SU-DHL-6 (cell line): ENCODE results near the gene TBL3.

Experiments
- H2AFZ ChIP-seq: fragments of 200-600 bp; sonication (generic); 2 replicates; pipeline ENCODE4 v1.6.1; 2014; ENCODE audit warnings: low read depth, mild to moderate bottlenecking, moderate library complexity, mixed read lengths, antibody characterized with exemption, low read length; ENCODE audit not compliant: severe bottlenecking
- H3F3A ChIP-seq: fragments of 200-600 bp; shearing (Covaris generic); 2 replicates; pipeline ENCODE4 v1.6.0; 2016; ENCODE audit warnings: antibody characterized with exemption, mild to moderate bottlenecking; ENCODE audit not compliant: insufficient read depth
- H3K27ac ChIP-seq: fragments of 200-600 bp; sonication (generic); 2 replicates; pipeline ENCODE4 v1.5.1; 2016; ENCODE audit warnings: low read depth, mild to moderate bottlenecking, low read length, moderate library complexity, mixed read lengths
- H3K27me3 ChIP-seq: fragments of 200-600 bp; sonication (generic), shearing (Covaris generic); 2 replicates; pipeline ENCODE4 v1.6.0; 2014; ENCODE audit warnings: mild to moderate bottlenecking, low read length
- H3K36me3 ChIP-seq: fragments of 200-600 bp; sonication (generic); 2 replicates; pipeline ENCODE4 v1.6.1; 2014; ENCODE audit warnings: mild to moderate bottlenecking, low read length, mixed read lengths
- H3K4me2 ChIP-seq: fragments of 300-600, 200-600 bp; shearing (Covaris generic), sonication (generic); 2 replicates; pipeline ENCODE4 v1.6.0; 2014; ENCODE audit warnings: low read length, low read depth, mild to moderate bottlenecking; ENCODE audit not compliant: poor library complexity, severe bottlenecking
- H3K4me3 ChIP-seq: fragments of 200-600 bp; sonication (generic); 2 replicates; pipeline ENCODE4 v1.5.1; 2014; ENCODE audit warnings: antibody characterized with exemption, low read length, mild to moderate bottlenecking, mixed read lengths; ENCODE audit not compliant: insufficient read depth, poor library complexity, severe bottlenecking
- H3K79me2 ChIP-seq: fragments of 200-600 bp; sonication (generic); 2 replicates; pipeline ENCODE4 v1.6.1; 2014; ENCODE audit warnings: mild to moderate bottlenecking, low read length, moderate library complexity; ENCODE audit not compliant: insufficient read depth
- H3K9ac ChIP-seq: fragments of 200-600 bp; sonication (generic); 2 replicates; pipeline ENCODE4 v1.7.0; 2014; ENCODE audit warnings: mild to moderate bottlenecking, low read length
- H3K9me2 ChIP-seq: fragments of 200-600 bp; sonication (generic); replicated peaks from 2 replicates; pipeline ENCODE4 v1.6.1; 2014; ENCODE audit warnings: low read length; ENCODE audit not compliant: insufficient read depth
- H3K9me3 ChIP-seq: fragments of 200-600 bp; sonication (generic); 2 replicates; pipeline ENCODE4 v1.6.1; 2014; ENCODE audit warnings: low read length, mixed read lengths; ENCODE audit not compliant: insufficient read depth
- H4K20me1 ChIP-seq: fragments of 200-600 bp; sonication (generic); 2 replicates; pipeline ENCODE4 v1.6.1; 2014; ENCODE audit warnings: low read depth, mild to moderate bottlenecking, antibody characterized with exemption, low read length, moderate library complexity, mixed read lengths
- CTCF ChIP-seq: fragments of 200-600 bp; sonication (generic); IDR thresholded peaks from one replicate; pipeline ENCODE4 v1.5.1; 2017; ENCODE audit warnings: antibody characterized with exemption, mild to moderate bottlenecking, low read length, moderate library complexity; ENCODE audit not compliant: insufficient read depth, poor library complexity, severe bottlenecking
- EZH2phosphoT487 ChIP-seq: fragments of 200-600 bp; sonication (generic), shearing (Covaris generic); conservative IDR thresholded peaks from 2 replicates; pipeline ENCODE4 v1.6.1; 2018; ENCODE audit warnings: mild to moderate bottlenecking, antibody characterized with exemption, low read length, moderate library complexity, mixed read lengths

The TBL3 gene

GRCh38 chr16:2028146-2028545 is 56.3 kb downstream of the TBL3 start:
- no peak overlapping the region for H3K4me2 ChIP-seq
- H3K9ac ChIP-seq, result no peak overlapping the region
- H3K4me3 ChIP-seq, result no peak overlapping the region

DNA sequence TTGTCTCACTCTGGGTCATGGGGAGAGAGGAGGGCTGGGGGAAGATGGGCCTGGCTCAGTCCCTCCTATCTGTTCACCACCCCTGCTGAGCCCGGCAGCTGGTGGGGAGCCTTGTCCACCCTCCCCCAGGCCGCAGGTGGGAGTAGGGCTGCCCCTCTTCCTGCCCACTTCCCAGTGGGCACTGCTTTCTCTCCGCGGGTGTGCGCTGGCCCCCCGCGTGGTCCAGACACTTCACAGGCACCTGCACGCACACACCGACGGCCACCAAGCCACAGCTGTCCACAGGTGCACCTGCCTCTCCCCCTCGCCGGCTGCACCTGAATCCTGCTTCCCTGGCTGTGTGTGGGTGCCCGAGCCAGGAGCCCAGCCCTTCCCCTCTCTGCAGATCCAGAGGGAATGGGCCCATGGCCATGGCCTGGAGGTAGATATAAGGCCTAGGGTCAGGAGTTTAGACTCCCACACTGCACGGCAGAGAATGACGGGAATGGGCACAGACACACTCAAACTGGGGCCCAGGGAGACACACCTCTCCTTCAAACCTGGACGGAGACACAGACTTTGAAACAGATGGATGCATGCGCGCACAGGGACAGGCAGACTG is 56.9 kb downstream of the TBL3 start:
- Histone ChIP-seq H3K4me3 (no peak overlapping the region), H3K9ac (no peak overlapping the region), H3K9me3 (no peaks in the 10 kb centered on the region), H3K27me3 (no peaks in the 10 kb centered on the region), H3K27ac (no peak overlapping the region), H3K36me3 (no peaks in the 10 kb centered on the region), H4K20me1 (no peaks in the 10 kb centered on the region), H2AFZ (no peak overlapping the region), H3K79me2 (no peaks in the 10 kb centered on the region), H3K9me2 (no peaks in the 10 kb centered on the region), H3K4me2 (no peak overlapping the region), H3F3A (no peaks in the 10 kb centered on the region)
- TF ChIP-seq CTCF, result no peak
- TF ChIP-seq EZH2phosphoT487, result no peak

More at GRCh38 chr16:2028146-2028545, 56.3 kb downstream of the TBL3 start:
- Histone ChIP-seq H3K9me2 (no peaks in the 10 kb centered on the region), H4K20me1 (no peaks in the 10 kb centered on the region), H2AFZ (no peak overlapping the region), H3K9me3 (no peaks in the 10 kb centered on the region), H3K27me3 (no peaks in the 10 kb centered on the region), H3F3A (no peaks in the 10 kb centered on the region), H3K36me3 (no peaks in the 10 kb centered on the region), H3K79me2 (no peaks in the 10 kb centered on the region), H3K27ac (no peak overlapping the region)
- no peak for TF ChIP-seq EZH2phosphoT487

DNA sequence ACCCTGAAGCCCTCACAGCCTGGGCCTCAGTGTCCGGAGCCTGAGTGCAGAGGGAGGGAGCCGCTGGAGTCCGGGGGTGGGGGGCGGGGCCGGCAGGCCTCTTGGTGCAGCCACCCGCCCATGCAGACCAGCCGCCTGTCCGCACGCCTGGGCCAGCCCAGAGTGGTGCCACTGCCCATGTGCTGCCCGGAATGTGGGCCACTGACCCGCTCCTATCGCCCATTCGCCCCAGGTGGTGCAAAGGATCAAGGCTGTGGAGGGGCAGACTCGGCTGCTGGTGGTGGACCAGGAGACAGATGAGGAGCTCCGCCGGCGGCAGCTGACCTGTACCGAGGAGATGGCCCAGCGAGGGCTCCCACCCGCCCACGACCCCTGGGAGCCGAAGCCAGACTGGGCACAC is 57.5 kb downstream of the TBL3 start:
- no peaks in the 10 kb centered on the region for H3F3A ChIP-seq
- TF ChIP-seq CTCF (no peak), EZH2phosphoT487 (no peak)
- H2AFZ ChIP-seq, result no peak overlapping the region
- H3K36me3 ChIP-seq, result no peaks in the 10 kb centered on the region
- H3K9me3 ChIP-seq, result no peaks in the 10 kb centered on the region
- H3K4me3 ChIP-seq, result no peak overlapping the region
- H3K4me2 ChIP-seq, result no peak overlapping the region
- H3K79me2 ChIP-seq, result no peaks in the 10 kb centered on the region
- H3K27ac ChIP-seq, result no peak overlapping the region
- no peaks in the 10 kb centered on the region for H4K20me1 ChIP-seq
- H3K9ac ChIP-seq, result no peak overlapping the region
- no peaks in the 10 kb centered on the region for H3K27me3 ChIP-seq
- H3K9me2 ChIP-seq, result no peaks in the 10 kb centered on the region

DNA sequence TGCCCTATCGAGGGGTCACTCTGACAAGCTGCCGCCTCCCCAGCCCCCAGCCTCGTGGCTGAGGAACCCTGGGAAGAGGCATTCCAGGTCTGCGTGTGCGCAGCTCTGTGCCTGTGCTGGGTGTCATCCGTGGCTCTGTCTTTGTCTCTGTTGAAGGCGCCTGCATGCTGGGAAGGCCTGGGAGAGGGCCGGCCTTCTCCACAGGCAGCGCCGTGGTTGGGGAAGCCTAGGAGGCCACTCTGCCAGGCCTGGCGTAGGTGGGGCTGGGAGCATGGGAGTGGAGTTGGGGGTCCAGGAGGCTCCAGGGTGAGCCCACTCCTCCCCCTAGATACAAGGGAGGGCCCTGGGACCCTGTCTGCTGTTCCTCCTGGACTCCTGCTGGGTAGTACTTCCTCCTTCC is 58.2 kb downstream of the TBL3 start:
- Histone ChIP-seq H3K27ac (no peak overlapping the region), H3K4me3 (no peak overlapping the region), H3K9me2 (no peaks in the 10 kb centered on the region), H3K9me3 (no peaks in the 10 kb centered on the region), H3K27me3 (no peaks in the 10 kb centered on the region), H3F3A (no peaks in the 10 kb centered on the region), H3K4me2 (no peak overlapping the region), H3K79me2 (no peaks in the 10 kb centered on the region), H3K36me3 (no peaks in the 10 kb centered on the region), H2AFZ (no peak overlapping the region), H4K20me1 (no peaks in the 10 kb centered on the region), H3K9ac (no peak overlapping the region)
- no peak for TF ChIP-seq EZH2phosphoT487
- no peak for TF ChIP-seq CTCF
